Measurements from ENCODE around the gene OR10A5.
"Not testable (repeated sequence)": the region's sequence is repeated elsewhere in the genome, so short reads cannot be mapped to it uniquely, and the experiment has no call there.

Gene OR10A5

GRCh38 chr11:6864438-6864837 lies 19.0 kb downstream of the OR10A5 start:
- no peak for DNase-seq
- in situ Hi-C loops (cut with MboI; ENCODE audit: low pct_unique_long_range_greater_than_20kb, low sequenced_read_pairs) = no loop called here

GRCh38 chr11:6871278-6871677 lies 25.8 kb downstream of the OR10A5 start:
- no peak for DNase-seq
- in situ Hi-C loops (cut with MboI; ENCODE audit: low pct_unique_long_range_greater_than_20kb, low sequenced_read_pairs) = no loop called here

- DNase-seq = no peak
- in situ Hi-C loops (cut with MboI; ENCODE audit: low pct_unique_long_range_greater_than_20kb, low sequenced_read_pairs) = no loop called here
Measured at GRCh38 chr11:6875761-6876160, 30.3 kb downstream of the OR10A5 start.

- in situ Hi-C loops (cut with MboI; ENCODE audit: low pct_unique_long_range_greater_than_20kb, low sequenced_read_pairs) = no loop called here
- DNase-seq = no peak
Measured at GRCh38 chr11:6876325-6876724, 30.8 kb downstream of the OR10A5 start, which contains the start of gene OR10A4. OR10A4 (plus strand) TSS chr11:6876625; CDS start chr11:6876648, 23 bp downstream.

- in situ Hi-C loops (cut with MboI; ENCODE audit: low pct_unique_long_range_greater_than_20kb, low sequenced_read_pairs) = no loop called here
- DNase-seq = no peak
Measured at GRCh38 chr11:6876914-6877313, 31.4 kb downstream of the OR10A5 start.

GRCh38 chr11:6882751-6883150 lies 37.3 kb downstream of the OR10A5 start:
- no peak for DNase-seq
- in situ Hi-C loops (cut with MboI; ENCODE audit: low pct_unique_long_range_greater_than_20kb, low sequenced_read_pairs) = no loop called here

- in situ Hi-C loops (cut with MboI; ENCODE audit: low pct_unique_long_range_greater_than_20kb, low sequenced_read_pairs) = not testable (repeated sequence)
Measured at GRCh38 chr11:6887711-6888110, 42.2 kb downstream of the OR10A5 start.

GRCh38 chr11:6888830-6889229 lies 43.3 kb downstream of the OR10A5 start:
- no peak for DNase-seq
- in situ Hi-C loops (cut with MboI; ENCODE audit: low pct_unique_long_range_greater_than_20kb, low sequenced_read_pairs) = no loop called here

More at GRCh38 chr11:6887711-6888110, 42.2 kb downstream of the OR10A5 start:
- DNase-seq = not testable (repeated sequence)

- no peak for DNase-seq
- in situ Hi-C loops (cut with MboI; ENCODE audit: low pct_unique_long_range_greater_than_20kb, low sequenced_read_pairs) = no loop called here
Measured at GRCh38 chr11:6889835-6890234, 44.4 kb downstream of the OR10A5 start.

GRCh38 chr11:6892400-6892799 lies 46.9 kb downstream of the OR10A5 start, which contains the start of gene OR2D2:
OR2D2 (minus strand) TSS chr11:6892500; CDS start chr11:6892500, 0 bp downstream.
- in situ Hi-C loops (cut with MboI; ENCODE audit: low pct_unique_long_range_greater_than_20kb, low sequenced_read_pairs) = no loop called here
- no peak for DNase-seq

- DNase-seq = no peak
- in situ Hi-C loops (cut with MboI; ENCODE audit: low pct_unique_long_range_greater_than_20kb, low sequenced_read_pairs) = no loop called here
Measured at GRCh38 chr11:6894097-6894496, 48.6 kb downstream of the OR10A5 start.

- in situ Hi-C loops (cut with MboI; ENCODE audit: low pct_unique_long_range_greater_than_20kb, low sequenced_read_pairs) = no loop called here
- no peak for DNase-seq
Measured at GRCh38 chr11:6895010-6895409, 49.5 kb downstream of the OR10A5 start.

All from KBM-7 (cell line).